Caco-2 (cell line): ENCODE data around the gene DCTPP1. TPM values are rescaled to one million over a fixed set of nuclear protein-coding genes. Genes with fewer than 3 reads are reported as not detected.

Source experiments
- BruUV-seq: library from RNA; stranded (reverse); fragments of 400-500 nt; replicated peaks from 2 replicates; lab custom pipeline; 2021; lab: Mats Ljungman, UMichigan
- CTCF ChIA-PET: fragments of 300-600 bp; sonication (Branson Sonifier 250); formaldehyde crosslinking; loops from one replicate; lab custom pipeline; 2022; ENCODE audit warnings: antibody characterized with exemption; lab: Charles Lee
- POLR2A ChIA-PET: fragments of 300-600 bp; sonication (Branson Sonifier 250); formaldehyde crosslinking; loops from one replicate; lab custom pipeline; 2022; ENCODE audit warnings: antibody characterized with exemption; lab: Charles Lee
- DNase-seq, 2 experiments: peaks; one replicate each; pipeline versions ENCODE4 v3.0.0 to v3.0.0-alpha.2; 2020 to 2022
- H3K27me3 ChIP-seq: replicated peaks from 2 replicates; pipeline ENCODE4 v1.6.0; 2011; ENCODE audit warnings: low read length; ENCODE audit not compliant: control insufficient read depth, insufficient read depth
- H3K36me3 ChIP-seq: 2 replicates; pipeline ENCODE4 v1.5.1; 2011; ENCODE audit warnings: low read length; ENCODE audit not compliant: control insufficient read depth, insufficient read depth
- H3K4me1 ChIP-seq: fragments of 250-450 bp; sonication (Bioruptor Pico); 2 replicates; pipeline ENCODE4 v1.5.1; 2020; ENCODE audit warnings: mild to moderate bottlenecking
- H3K4me3 ChIP-seq: 2 replicates; pipeline ENCODE4 v1.5.1; 2011; ENCODE audit warnings: low read depth, mild to moderate bottlenecking, control low read depth, low read length
- H3K9me3 ChIP-seq: fragments of 250-450 bp; sonication (Bioruptor Pico); 2 replicates; pipeline ENCODE4 v1.5.1; 2020; ENCODE audit warnings: mild to moderate bottlenecking, moderate library complexity
- H3K27ac Mint-ChIP-seq: one replicate; pipeline ENCODE4 v1.8.0; 2022; ENCODE audit warnings: mixed read lengths; ENCODE audit not compliant: unreplicated experiment
- H3K27me3 Mint-ChIP-seq: one replicate; pipeline ENCODE4 v1.8.0; 2022; ENCODE audit warnings: mixed read lengths; ENCODE audit not compliant: insufficient read depth, unreplicated experiment
- H3K36me3 Mint-ChIP-seq: one replicate; pipeline ENCODE4 v1.8.0; 2022; ENCODE audit warnings: mild to moderate bottlenecking, mixed read lengths; ENCODE audit not compliant: insufficient read depth, unreplicated experiment
- H3K4me1 Mint-ChIP-seq: one replicate; pipeline ENCODE4 v1.8.0; 2022; ENCODE audit warnings: low read depth, mixed read lengths; ENCODE audit not compliant: unreplicated experiment
- H3K4me3 Mint-ChIP-seq: one replicate; pipeline ENCODE4 v1.8.0; 2022; ENCODE audit warnings: mild to moderate bottlenecking, moderate library complexity, mixed read lengths; ENCODE audit not compliant: unreplicated experiment
- H3K9me3 Mint-ChIP-seq: one replicate; pipeline ENCODE4 v1.8.0; 2022; ENCODE audit warnings: mixed read lengths; ENCODE audit not compliant: unreplicated experiment
- intact Hi-C: fragments of 100-400 bp; cut with micrococcal nuclease; formaldehyde crosslinking; loops from one replicate; pipeline ENCODE4 v1.10.0; 2022; ENCODE audit not compliant: unreplicated experiment
- total RNA-seq: library from RNA; stranded (reverse); gene quantifications from 2 replicates; pipeline ENCODE4 v1.2.3, GENCODE V29; 2022
- TF ChIP-seq, protein P1 (sequence below), 2 experiments: fragments of 200-600 bp in 1 of 2; IDR thresholded peaks; 1 replicate in 1 of 2; 2 replicates in 1 of 2; pipeline versions ENCODE4 v1.5.1 to v1.8.0; 2011 to 2022; ENCODE audit warnings: antibody characterized with exemption in 1 of 2, control low read depth in 1 of 2, inconsistent platforms in 1 of 2, low read depth in 1 of 2, low read length in 1 of 2, mild to moderate bottlenecking in 1 of 2, moderate library complexity in 1 of 2; ENCODE audit not compliant: insufficient read depth in 1 of 2, severe bottlenecking in 1 of 2, unreplicated experiment in 1 of 2

DCTPP1 gene
- total RNA-seq, 1 experiment from 2014 or later: 51.1 TPM

DNA sequence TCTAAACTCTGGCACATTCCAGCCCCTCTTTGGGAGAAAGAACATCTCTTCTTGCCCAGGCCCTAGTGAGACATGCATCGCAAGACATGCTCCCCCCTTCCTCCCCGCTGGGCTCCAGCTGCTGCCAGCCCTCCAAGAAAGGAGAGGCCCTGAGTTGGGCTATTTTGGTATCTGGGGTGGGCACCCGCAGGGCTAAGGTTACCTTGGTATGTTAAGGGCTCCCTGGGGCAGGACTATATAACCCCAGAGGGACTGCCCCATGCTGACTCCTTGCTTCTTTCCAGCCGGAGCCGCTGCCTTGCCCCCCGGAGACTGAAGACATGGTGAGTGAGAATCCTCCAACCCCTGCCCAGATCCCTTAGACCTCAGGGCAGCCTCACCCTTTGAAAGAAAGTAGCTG lies 55.3 kb downstream of the DCTPP1 start, which contains the start of gene MYL11:
Gene MYL11 (plus strand): TSS at position 265 of the 400 bp plus-strand sequence. CDS start 56 bp downstream, at position 321.
- Mint-ChIP-seq H3K27me3 (no peaks in the 10 kb centered on the region), H3K36me3 (peaks cover 27% of the 10 kb centered on the region), H3K4me3 (no peak within 1 kb of the TSS), H3K9me3 (no peaks in the 10 kb centered on the region), H3K4me1 (peaks cover 17% of the 10 kb centered on the region), H3K27ac (peak within 1 kb of the TSS; percentile 57)
- POLR2A ChIA-PET: no interaction called here
- TF ChIP-seq, protein P1, sequence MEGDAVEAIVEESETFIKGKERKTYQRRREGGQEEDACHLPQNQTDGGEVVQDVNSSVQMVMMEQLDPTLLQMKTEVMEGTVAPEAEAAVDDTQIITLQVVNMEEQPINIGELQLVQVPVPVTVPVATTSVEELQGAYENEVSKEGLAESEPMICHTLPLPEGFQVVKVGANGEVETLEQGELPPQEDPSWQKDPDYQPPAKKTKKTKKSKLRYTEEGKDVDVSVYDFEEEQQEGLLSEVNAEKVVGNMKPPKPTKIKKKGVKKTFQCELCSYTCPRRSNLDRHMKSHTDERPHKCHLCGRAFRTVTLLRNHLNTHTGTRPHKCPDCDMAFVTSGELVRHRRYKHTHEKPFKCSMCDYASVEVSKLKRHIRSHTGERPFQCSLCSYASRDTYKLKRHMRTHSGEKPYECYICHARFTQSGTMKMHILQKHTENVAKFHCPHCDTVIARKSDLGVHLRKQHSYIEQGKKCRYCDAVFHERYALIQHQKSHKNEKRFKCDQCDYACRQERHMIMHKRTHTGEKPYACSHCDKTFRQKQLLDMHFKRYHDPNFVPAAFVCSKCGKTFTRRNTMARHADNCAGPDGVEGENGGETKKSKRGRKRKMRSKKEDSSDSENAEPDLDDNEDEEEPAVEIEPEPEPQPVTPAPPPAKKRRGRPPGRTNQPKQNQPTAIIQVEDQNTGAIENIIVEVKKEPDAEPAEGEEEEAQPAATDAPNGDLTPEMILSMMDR (IDR thresholded peaks at IDR 0.05; ENCODE audit: insufficient read depth in 1 of 2, low read depth in 1 of 2, low read length in 1 of 2, severe bottlenecking in 1 of 2, unreplicated experiment in 1 of 2): no peak
- no peaks in the 10 kb centered on the region for H3K36me3 ChIP-seq
- H3K9me3 ChIP-seq: no peaks in the 10 kb centered on the region
- H3K27me3 ChIP-seq: no peaks in the 10 kb centered on the region
- intact Hi-C loops: no loop called here
- peaks cover 26% of the 10 kb centered on the region for H3K4me1 ChIP-seq
- DNase-seq: no peak
- CTCF ChIA-PET: no interaction called here
- BruUV-seq: no TSS peak
- no peak within 1 kb of the TSS for H3K4me3 ChIP-seq

Other genes starting within 250 kb of the DCTPP1 start
- 0.95 and 1.2 TPM in 2 replicates for gene CORO1A, start 246.4 kb downstream of the DCTPP1 start, total RNA-seq
- 96.5 and 114 TPM in 2 replicates for gene BOLA2B, start 236.4 kb downstream of the DCTPP1 start, total RNA-seq
- 19.1 and 19.9 TPM in 2 replicates for gene SLX1A, start 236.2 kb downstream of the DCTPP1 start, total RNA-seq
- gene SULT1A3, start 230.8 kb downstream of the DCTPP1 start, total RNA-seq: 8.3 and 9.1 TPM in 2 replicates
- 6.7 and 7.8 TPM in 2 replicates for gene NPIPB13, start 181.6 kb downstream of the DCTPP1 start, total RNA-seq
- gene CD2BP2, start 74.7 kb downstream of the DCTPP1 start, total RNA-seq: 50.1 and 51.8 TPM in 2 replicates
- gene TBC1D10B, start 59.5 kb downstream of the DCTPP1 start, total RNA-seq: 36.9 and 40.5 TPM in 2 replicates
- 2.7 and 2.9 TPM in 2 replicates for gene MYL11, start 55.2 kb downstream of the DCTPP1 start, total RNA-seq
- 0.21 and 0.34 TPM in 2 replicates for gene SEPTIN1, start 47.5 kb downstream of the DCTPP1 start, total RNA-seq
- 12.8 and 13.4 TPM in 2 replicates for gene ZNF48, start 34.6 kb downstream of the DCTPP1 start, total RNA-seq
- gene ZNF771, start 22.4 kb downstream of the DCTPP1 start, total RNA-seq: 4.7 and 5.8 TPM in 2 replicates
- 80.2 and 91.6 TPM in 2 replicates for gene SEPHS2, start 15.8 kb upstream of the DCTPP1 start, total RNA-seq
- gene ITGAL, start 42.7 kb upstream of the DCTPP1 start, total RNA-seq: 0.57 TPM in 1 of 2 replicates, not detected in the other
- 30.3 and 30.6 TPM in 2 replicates for gene ZNF768, start 96.5 kb upstream of the DCTPP1 start, total RNA-seq
- 6.9 and 8.1 TPM in 2 replicates for gene ZNF747, start 104.8 kb upstream of the DCTPP1 start, total RNA-seq
- gene ZNF764, start 128.3 kb upstream of the DCTPP1 start, total RNA-seq: 8.5 and 10.9 TPM in 2 replicates
- gene ZNF688, start 141.7 kb upstream of the DCTPP1 start, total RNA-seq: 6.2 and 10.0 TPM in 2 replicates
- 13.5 and 13.6 TPM in 2 replicates for gene ZNF785, start 155.7 kb upstream of the DCTPP1 start, total RNA-seq
- gene ZNF689, start 180.4 kb upstream of the DCTPP1 start, total RNA-seq: 11.4 and 11.7 TPM in 2 replicates
- 26.3 and 28.2 TPM in 2 replicates for gene PRR14, start 220.9 kb upstream of the DCTPP1 start, total RNA-seq
- 46.1 and 47.9 TPM in 2 replicates for gene FBRS, start 228.4 kb upstream of the DCTPP1 start, total RNA-seq